LNCaP clone FGC (cell line): ENCODE data around the gene SHISA3.

Experiments
- DNase-seq: peaks from one replicate; pipeline ENCODE4 v3.0.0-alpha.2; 2011; ENCODE audit warnings: low read depth
- H3K4me3 ChIP-seq: 2 replicates; pipeline ENCODE4 v1.5.1; 2011; ENCODE audit warnings: mild to moderate bottlenecking, low read depth, low read length, control low read depth
- CTCF ChIP-seq: IDR thresholded peaks from 2 replicates; pipeline ENCODE4 v1.5.1; 2012; ENCODE audit warnings: mild to moderate bottlenecking; ENCODE audit not compliant: control insufficient read depth, insufficient read depth; ENCODE audit errors: extremely low read depth

SHISA3 gene

GRCh38 chr4:42436928-42437565, 39.8 kb downstream of the SHISA3 start:
- no peak for TF ChIP-seq CTCF
- no peak overlapping the region for H3K4me3 ChIP-seq

GRCh38 chr4:42440083-42440482, 42.8 kb downstream of the SHISA3 start:
- no peak for DNase-seq
- no peak overlapping the region for H3K4me3 ChIP-seq
- no peak for TF ChIP-seq CTCF

More at GRCh38 chr4:42436928-42437565, 39.8 kb downstream of the SHISA3 start:
- no peak for DNase-seq

- no peak overlapping the region for H3K4me3 ChIP-seq
- no peak for TF ChIP-seq CTCF
- DNase-seq = no peak
Measured at GRCh38 chr4:42442601-42443000, 45.3 kb downstream of the SHISA3 start.

GRCh38 chr4:42445038-42445437, 47.8 kb downstream of the SHISA3 start:
- DNase-seq = no peak
- TF ChIP-seq CTCF = no peak
- no peak overlapping the region for H3K4me3 ChIP-seq

- no peak for TF ChIP-seq CTCF
- DNase-seq = peak; percentile 2
Measured at GRCh38 chr4:42446823-42447222, 49.5 kb downstream of the SHISA3 start.

More at GRCh38 chr4:42446823-42447222, 49.5 kb downstream of the SHISA3 start:
- H3K4me3 ChIP-seq = no peak overlapping the region
